Neural cell (in vitro differentiated cells): Measurements from ENCODE around the gene KIF1C.

Source experiments
- CTCF ChIP-seq: fragments of 450-650 bp; IDR thresholded peaks from 2 replicates; pipeline ENCODE4 v1.5.1; 2014; ENCODE audit warnings: antibody characterized with exemption, mild to moderate bottlenecking, moderate library complexity; ENCODE audit not compliant: poor library complexity, severe bottlenecking
- EP300 ChIP-seq: fragments of 450-650 bp; conservative IDR thresholded peaks from 2 replicates; pipeline ENCODE4 v1.6.1; 2014; ENCODE audit warnings: antibody characterized with exemption, mild to moderate bottlenecking, moderate library complexity; ENCODE audit not compliant: poor library complexity, severe bottlenecking
- EZH2 ChIP-seq: fragments of 200-600, 300-800 bp; shearing (Covaris generic), sonication (generic); IDR thresholded peaks from 2 replicates; pipeline ENCODE4 v1.6.1; 2014; ENCODE audit warnings: antibody characterized with exemption, low read length, borderline replicate concordance, mild to moderate bottlenecking; ENCODE audit not compliant: insufficient read depth, poor library complexity, severe bottlenecking

GRCh38 chr17:5050278-5050677 lies 52.5 kb downstream of the KIF1C start:
- TF ChIP-seq EZH2: no peak
- no peak for TF ChIP-seq CTCF
- TF ChIP-seq EP300: no peak
